Measurements from ENCODE around the gene CDH4. TPM values are rescaled to one million over a fixed set of nuclear protein-coding genes. Genes with fewer than 3 reads are reported as not detected.

CDH4 gene
- total and polyA plus RNA-seq, 11 donors, result 0.04 to 0.54 (median 0.08) TPM; not detected in 1

DNA sequence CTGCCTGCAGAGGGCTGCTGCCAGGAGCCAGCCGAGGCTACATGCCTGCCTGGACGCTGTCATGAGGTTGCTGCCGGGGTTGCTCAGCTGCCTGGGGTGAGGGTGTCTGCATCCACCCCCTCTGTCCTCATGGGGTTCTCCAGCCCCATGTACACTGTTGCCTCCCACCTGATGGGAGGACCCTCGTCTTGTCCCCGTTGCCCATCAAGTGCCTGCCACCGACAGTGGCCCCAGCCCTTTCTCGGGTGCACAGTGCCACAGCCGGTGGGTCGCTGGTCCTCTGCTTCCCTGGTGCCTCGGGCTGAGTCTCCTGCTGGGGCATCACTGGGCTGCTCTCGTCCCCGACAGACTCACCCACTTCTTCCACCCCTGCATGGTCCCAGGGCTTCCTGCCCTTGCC lies 313.7 kb downstream of the CDH4 start:
- Histone ChIP-seq H3K4me1 (no peaks in the 10 kb centered on the region), H3K27me3 (peaks cover 0 to 5% (median 0%) of the 10 kb centered on the region in 9 donors), H3K9me3 (no peaks in the 10 kb centered on the region), H3K36me3 (no peaks in the 10 kb centered on the region), H3K27ac (no peak overlapping the region), H3K4me3 (no peak overlapping the region)
- TF ChIP-seq, protein P1, sequence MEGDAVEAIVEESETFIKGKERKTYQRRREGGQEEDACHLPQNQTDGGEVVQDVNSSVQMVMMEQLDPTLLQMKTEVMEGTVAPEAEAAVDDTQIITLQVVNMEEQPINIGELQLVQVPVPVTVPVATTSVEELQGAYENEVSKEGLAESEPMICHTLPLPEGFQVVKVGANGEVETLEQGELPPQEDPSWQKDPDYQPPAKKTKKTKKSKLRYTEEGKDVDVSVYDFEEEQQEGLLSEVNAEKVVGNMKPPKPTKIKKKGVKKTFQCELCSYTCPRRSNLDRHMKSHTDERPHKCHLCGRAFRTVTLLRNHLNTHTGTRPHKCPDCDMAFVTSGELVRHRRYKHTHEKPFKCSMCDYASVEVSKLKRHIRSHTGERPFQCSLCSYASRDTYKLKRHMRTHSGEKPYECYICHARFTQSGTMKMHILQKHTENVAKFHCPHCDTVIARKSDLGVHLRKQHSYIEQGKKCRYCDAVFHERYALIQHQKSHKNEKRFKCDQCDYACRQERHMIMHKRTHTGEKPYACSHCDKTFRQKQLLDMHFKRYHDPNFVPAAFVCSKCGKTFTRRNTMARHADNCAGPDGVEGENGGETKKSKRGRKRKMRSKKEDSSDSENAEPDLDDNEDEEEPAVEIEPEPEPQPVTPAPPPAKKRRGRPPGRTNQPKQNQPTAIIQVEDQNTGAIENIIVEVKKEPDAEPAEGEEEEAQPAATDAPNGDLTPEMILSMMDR (IDR thresholded peaks at IDR 0.05), result no peak
- TF ChIP-seq POLR2A (IDR thresholded peaks at IDR 0.05), result no peak
- no peak for DNase-seq
- ATAC-seq, result no peak
- intact Hi-C loops (cut with DNase I), result no loop called here
- WGBS, 4 donors, result 80 to 89% (median 84%) methylated on average over 10 to 12 of the region's 12 CpGs

DNA sequence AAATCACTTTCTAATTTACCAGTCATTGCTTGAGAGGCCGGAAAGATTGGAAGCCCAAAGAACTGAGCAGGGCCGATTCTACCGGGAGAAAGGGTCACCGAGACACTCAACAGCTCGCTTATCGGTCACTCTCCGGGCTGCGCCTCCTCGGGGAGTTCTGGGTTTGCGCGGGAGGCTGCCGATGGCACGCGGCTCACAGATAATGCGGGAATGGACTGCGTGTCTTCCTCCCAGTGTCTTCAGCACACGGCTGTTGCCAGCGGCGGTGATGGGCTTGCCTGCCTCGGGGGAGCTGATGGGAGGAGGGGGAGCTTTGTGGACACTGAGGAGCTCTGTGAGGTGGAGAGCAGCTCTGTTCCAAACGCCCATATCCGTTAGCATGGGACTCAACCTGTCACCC lies 314.6 kb downstream of the CDH4 start:
- 65 to 75% (median 73%) methylated on average over 20 to 22 of the region's 22 CpGs for WGBS, 4 donors
- TF ChIP-seq POLR2A (IDR thresholded peaks at IDR 0.05), result no peak
- TF ChIP-seq, protein P1 (IDR thresholded peaks at IDR 0.05), result no peak
- no peak for DNase-seq

DNA sequence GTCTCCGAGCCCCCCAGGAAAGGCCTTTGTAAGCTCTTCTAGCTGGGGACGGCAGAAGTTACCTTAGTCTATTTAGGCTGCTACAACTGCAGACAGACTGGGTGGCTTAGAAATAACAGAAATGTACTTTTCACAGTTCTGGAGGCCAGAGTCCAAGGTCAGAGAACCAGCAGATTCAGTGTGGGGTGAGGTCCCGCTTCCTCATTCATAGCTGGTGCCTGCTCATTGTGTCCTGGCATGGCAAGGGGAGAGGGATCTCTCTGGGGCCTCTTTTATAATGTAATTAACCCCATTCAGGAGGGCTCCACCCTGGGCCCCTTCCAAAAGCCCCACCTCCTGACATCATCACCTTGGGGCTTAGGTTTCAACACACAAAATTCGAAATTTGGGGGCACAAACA lies 315.1 kb downstream of the CDH4 start:
- H3K4me3 ChIP-seq, result no peak overlapping the region
- no peak overlapping the region for H3K27ac ChIP-seq
- peaks cover 0 to 5% (median 0%) of the 10 kb centered on the region in 9 donors for H3K27me3 ChIP-seq
- no peaks in the 10 kb centered on the region for H3K36me3 ChIP-seq
- ATAC-seq, result no peak
- intact Hi-C loops (cut with DNase I), result no loop called here
- no peak for DNase-seq
- TF ChIP-seq POLR2A (IDR thresholded peaks at IDR 0.05), result no peak
- TF ChIP-seq, protein P1 (IDR thresholded peaks at IDR 0.05), result no peak
- 48 to 57% (median 53%) methylated on average over 4 of the region's 4 CpGs for WGBS, 4 donors
- no peaks in the 10 kb centered on the region for H3K9me3 ChIP-seq
- no peaks in the 10 kb centered on the region for H3K4me1 ChIP-seq

More for the DNA sequence above, 314.6 kb downstream of the CDH4 start:
- Histone ChIP-seq H3K27me3 (peaks cover 0 to 5% (median 0%) of the 10 kb centered on the region in 9 donors), H3K9me3 (no peaks in the 10 kb centered on the region), H3K36me3 (no peaks in the 10 kb centered on the region), H3K4me3 (no peak overlapping the region), H3K4me1 (no peaks in the 10 kb centered on the region), H3K27ac (no peak overlapping the region)
- ATAC-seq, result no peak
- intact Hi-C loops (cut with DNase I), result no loop called here

DNA sequence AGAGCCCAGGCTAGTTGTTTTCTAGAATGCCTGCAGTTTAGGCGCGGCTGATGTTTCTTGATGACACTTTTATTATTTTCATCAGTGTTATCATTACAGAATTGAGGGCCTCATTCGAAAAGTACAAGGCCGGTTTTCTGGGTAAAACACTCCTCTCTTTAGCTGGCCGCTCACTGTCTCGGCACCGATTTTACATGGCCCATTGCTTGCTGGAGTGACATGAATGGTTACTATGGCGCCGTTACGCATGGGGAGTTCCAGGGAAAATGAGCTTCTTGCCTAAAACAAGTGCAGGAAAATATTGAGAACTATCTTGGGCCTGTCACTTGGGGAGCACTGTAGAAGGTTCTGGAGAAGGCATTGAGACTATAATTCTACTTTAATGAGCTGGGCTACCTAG lies 317.8 kb downstream of the CDH4 start:
- Histone ChIP-seq H3K4me1 (no peaks in the 10 kb centered on the region), H3K9me3 (no peaks in the 10 kb centered on the region), H3K36me3 (no peaks in the 10 kb centered on the region), H3K27me3 (peaks cover 0 to 5% (median 0%) of the 10 kb centered on the region in 9 donors), H3K27ac (no peak overlapping the region), H3K4me3 (no peak overlapping the region)
- TF ChIP-seq, protein P1 (IDR thresholded peaks at IDR 0.05), result no peak
- TF ChIP-seq POLR2A (IDR thresholded peaks at IDR 0.05), result no peak
- intact Hi-C loops (cut with DNase I), result no loop called here
- ATAC-seq (no peak), DNase-seq (no peak)
- 88 to 93% (median 90%) methylated on average over 10 of the region's 10 CpGs for WGBS, 4 donors
